22Rv1 (cell line): ENCODE results near the gene COL4A3.

Experiments
- H3K27ac ChIP-seq: fragments of 450-650 bp; 2 replicates; pipeline ENCODE4 v1.5.1; 2017
- ZFX ChIP-seq: fragments of 450-650 bp; IDR thresholded peaks from 2 replicates; pipeline ENCODE4 v1.6.1; 2017; ENCODE audit warnings: antibody characterized with exemption, borderline replicate concordance
- TF ChIP-seq, protein P1 (sequence below): fragments of 450-650 bp; IDR thresholded peaks from 2 replicates; pipeline ENCODE4 v1.5.1; 2017; ENCODE audit warnings: mild to moderate bottlenecking

Gene COL4A3

GRCh38 chr2:227323818-227324217, 159.4 kb downstream of the COL4A3 start:
- H3K27ac ChIP-seq, result no peak overlapping the region
- TF ChIP-seq, protein P1, sequence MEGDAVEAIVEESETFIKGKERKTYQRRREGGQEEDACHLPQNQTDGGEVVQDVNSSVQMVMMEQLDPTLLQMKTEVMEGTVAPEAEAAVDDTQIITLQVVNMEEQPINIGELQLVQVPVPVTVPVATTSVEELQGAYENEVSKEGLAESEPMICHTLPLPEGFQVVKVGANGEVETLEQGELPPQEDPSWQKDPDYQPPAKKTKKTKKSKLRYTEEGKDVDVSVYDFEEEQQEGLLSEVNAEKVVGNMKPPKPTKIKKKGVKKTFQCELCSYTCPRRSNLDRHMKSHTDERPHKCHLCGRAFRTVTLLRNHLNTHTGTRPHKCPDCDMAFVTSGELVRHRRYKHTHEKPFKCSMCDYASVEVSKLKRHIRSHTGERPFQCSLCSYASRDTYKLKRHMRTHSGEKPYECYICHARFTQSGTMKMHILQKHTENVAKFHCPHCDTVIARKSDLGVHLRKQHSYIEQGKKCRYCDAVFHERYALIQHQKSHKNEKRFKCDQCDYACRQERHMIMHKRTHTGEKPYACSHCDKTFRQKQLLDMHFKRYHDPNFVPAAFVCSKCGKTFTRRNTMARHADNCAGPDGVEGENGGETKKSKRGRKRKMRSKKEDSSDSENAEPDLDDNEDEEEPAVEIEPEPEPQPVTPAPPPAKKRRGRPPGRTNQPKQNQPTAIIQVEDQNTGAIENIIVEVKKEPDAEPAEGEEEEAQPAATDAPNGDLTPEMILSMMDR, result no peak
- no peak for TF ChIP-seq ZFX

DNA sequence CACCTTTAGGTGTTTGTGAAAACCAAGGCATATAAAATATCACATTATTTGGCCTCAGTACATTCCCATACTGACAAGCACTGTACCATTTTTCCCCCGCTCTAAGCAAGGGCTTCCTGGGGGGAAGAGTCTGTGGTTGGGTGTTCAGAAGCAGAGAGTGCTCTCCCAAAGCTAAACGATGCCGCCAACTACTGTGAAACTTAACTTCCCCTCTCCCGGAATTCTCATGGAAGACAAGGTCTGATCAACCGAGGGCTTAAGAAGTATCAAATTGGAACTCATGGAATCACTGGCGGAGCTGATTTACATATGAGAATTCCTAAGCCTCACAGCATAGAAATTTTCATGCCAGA, 160.2 kb downstream of the COL4A3 start:
- H3K27ac ChIP-seq, result peak overlapping the region; percentile 69
- TF ChIP-seq, protein P1, result no peak
- TF ChIP-seq ZFX, result no peak

- H3K27ac ChIP-seq, result peak within 1 kb of the TSS; percentile 69
- TF ChIP-seq, protein P1, result peak; percentile 66
- no peak for TF ChIP-seq ZFX
Observed at GRCh38 chr2:227324995-227325838, 160.8 kb downstream of the COL4A3 start, which contains the start of gene MFF. TSS of gene MFF (plus strand) at chr2:227325251. CDS start at chr2:227330666, 5,415 bp downstream.

DNA sequence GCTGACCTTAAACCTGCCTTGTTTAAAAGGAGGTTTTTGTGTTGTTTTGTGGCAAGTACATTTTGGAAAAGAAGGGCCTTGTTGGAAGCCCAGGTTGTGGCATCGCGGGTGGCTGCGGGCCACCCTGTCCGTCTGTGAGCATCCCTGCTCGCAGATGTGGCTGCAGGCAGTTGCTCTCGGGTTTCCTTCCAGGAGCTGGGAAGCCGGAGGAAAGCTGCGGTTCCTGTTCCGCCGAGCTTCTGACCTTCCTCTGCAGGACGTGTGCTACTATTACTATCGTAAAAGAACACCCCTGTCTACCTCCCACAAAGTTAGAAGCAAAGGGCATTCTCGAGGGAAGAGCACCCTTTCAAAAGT, 161.4 kb downstream of the COL4A3 start:
- TF ChIP-seq ZFX, result no peak
- TF ChIP-seq, protein P1, result peak; percentile 25; the same call in 1 of the 2 replicates
- peak overlapping the region; percentile 69 for H3K27ac ChIP-seq

- TF ChIP-seq, protein P1, result no peak
- no peak overlapping the region for H3K27ac ChIP-seq
Observed at GRCh38 chr2:227326783-227327182, 162.4 kb downstream of the COL4A3 start.

DNA sequence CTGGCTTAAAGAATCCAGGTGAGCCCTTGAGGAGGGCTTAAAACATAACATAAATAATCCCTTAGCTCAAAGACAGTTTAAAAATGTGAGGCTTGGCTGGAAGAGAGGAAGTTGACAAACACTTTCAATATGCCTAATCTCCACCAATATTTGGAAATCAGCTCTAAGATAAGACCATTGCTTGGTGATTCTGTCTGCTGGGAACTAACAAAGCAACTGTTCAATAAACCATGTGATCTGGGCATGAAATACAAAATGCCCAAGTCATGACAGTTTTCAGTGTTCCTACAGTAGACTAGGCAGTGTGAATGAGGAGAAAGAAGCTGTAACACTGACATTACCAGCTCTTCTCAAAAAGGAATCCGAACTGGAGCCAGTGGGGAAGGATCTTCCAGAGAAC, 171.3 kb downstream of the COL4A3 start:
- TF ChIP-seq ZFX, result no peak
- TF ChIP-seq, protein P1, result no peak
- no peak overlapping the region for H3K27ac ChIP-seq

GRCh38 chr2:227337442-227337841, 173.0 kb downstream of the COL4A3 start:
- TF ChIP-seq ZFX, result no peak
- TF ChIP-seq, protein P1, result no peak
- H3K27ac ChIP-seq, result no peak overlapping the region
